DND-41 (cell line): ENCODE measurements around the gene FXYD2.

Experiments
- EZH2 ChIP-seq: IDR thresholded peaks from 3 replicates; pipeline ENCODE4 v1.6.1; 2012; ENCODE audit warnings: borderline replicate concordance, low read depth, mild to moderate bottlenecking, moderate library complexity, low read length, inconsistent platforms; ENCODE audit not compliant: severe bottlenecking
- TF ChIP-seq, protein P1 (sequence below): IDR thresholded peaks from 2 replicates; pipeline ENCODE4 v1.5.1; 2012; ENCODE audit warnings: borderline replicate concordance, low read length, moderate library complexity, mild to moderate bottlenecking; ENCODE audit not compliant: poor library complexity, severe bottlenecking; ENCODE audit errors: extremely low read depth

DNA sequence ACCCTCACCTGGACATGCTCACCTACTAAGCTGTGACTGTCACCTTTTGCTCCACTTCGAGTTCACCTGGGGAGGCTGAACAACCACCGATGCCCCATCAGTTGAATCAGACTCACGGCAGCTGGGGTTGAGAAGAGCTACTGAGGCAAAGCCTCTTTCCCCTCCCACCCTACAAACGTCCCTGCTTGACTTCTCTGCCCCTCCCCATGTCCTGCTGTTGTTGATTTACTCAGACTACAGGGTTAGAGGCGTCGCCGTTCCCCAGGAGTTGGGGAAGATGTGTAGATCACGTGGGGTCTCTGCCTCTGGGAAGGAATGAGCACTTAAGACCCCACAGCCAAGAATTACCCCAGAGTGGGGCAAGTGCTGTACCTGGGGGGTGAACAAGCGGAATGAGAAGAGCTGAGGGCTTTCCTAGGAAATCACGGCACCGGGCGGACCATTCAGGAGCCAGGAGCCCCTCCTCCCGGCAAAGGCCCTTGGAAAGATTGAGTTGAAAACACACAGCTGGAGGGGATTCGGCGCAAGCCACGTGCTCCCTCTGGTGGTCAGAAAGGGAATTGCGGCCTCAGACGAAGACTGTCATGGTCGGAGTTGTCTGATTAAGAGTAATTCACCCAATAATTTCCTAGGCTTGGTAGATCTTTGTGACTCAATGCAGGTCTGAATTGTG is 7.0 kb downstream of the FXYD2 start:
- TF ChIP-seq, protein P1, sequence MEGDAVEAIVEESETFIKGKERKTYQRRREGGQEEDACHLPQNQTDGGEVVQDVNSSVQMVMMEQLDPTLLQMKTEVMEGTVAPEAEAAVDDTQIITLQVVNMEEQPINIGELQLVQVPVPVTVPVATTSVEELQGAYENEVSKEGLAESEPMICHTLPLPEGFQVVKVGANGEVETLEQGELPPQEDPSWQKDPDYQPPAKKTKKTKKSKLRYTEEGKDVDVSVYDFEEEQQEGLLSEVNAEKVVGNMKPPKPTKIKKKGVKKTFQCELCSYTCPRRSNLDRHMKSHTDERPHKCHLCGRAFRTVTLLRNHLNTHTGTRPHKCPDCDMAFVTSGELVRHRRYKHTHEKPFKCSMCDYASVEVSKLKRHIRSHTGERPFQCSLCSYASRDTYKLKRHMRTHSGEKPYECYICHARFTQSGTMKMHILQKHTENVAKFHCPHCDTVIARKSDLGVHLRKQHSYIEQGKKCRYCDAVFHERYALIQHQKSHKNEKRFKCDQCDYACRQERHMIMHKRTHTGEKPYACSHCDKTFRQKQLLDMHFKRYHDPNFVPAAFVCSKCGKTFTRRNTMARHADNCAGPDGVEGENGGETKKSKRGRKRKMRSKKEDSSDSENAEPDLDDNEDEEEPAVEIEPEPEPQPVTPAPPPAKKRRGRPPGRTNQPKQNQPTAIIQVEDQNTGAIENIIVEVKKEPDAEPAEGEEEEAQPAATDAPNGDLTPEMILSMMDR, result peak; percentile 99
- no peak for TF ChIP-seq EZH2
